ENCODE results near the gene OTUD7B.
"Not testable (repeated sequence)": the region's sequence is repeated elsewhere in the genome, so short reads cannot be mapped to it uniquely, and the experiment has no call there.

OTUD7B gene

GRCh38 chr1:150002217-150002616, 8.3 kb downstream of the OTUD7B start:
- DNase-seq (ENCODE audit: low read depth) = no peak

- DNase-seq (ENCODE audit: low read depth) = no peak
Observed at GRCh38 chr1:150001415-150001814, 9.1 kb downstream of the OTUD7B start.

- no peak for DNase-seq (ENCODE audit: low read depth)
Observed at GRCh38 chr1:149997585-149998262, 12.8 kb downstream of the OTUD7B start.

GRCh38 chr1:149995927-149996326, 14.6 kb downstream of the OTUD7B start:
- no peak for DNase-seq (ENCODE audit: low read depth)

- DNase-seq (ENCODE audit: low read depth) = no peak
Observed at GRCh38 chr1:149993764-149994163, 16.8 kb downstream of the OTUD7B start.

- DNase-seq (ENCODE audit: low read depth) = no peak
Observed at GRCh38 chr1:149993181-149993580, 17.3 kb downstream of the OTUD7B start.

GRCh38 chr1:149987297-149987595, 23.3 kb downstream of the OTUD7B start:
- DNase-seq (ENCODE audit: low read depth) = no peak

- no peak for DNase-seq (ENCODE audit: low read depth)
Observed at GRCh38 chr1:149986486-149987296, 23.8 kb downstream of the OTUD7B start.

- no peak for DNase-seq (ENCODE audit: low read depth)
Observed at GRCh38 chr1:149979972-149980540, 30.5 kb downstream of the OTUD7B start.

- DNase-seq (ENCODE audit: low read depth) = no peak
Observed at GRCh38 chr1:149979245-149979971, 31.1 kb downstream of the OTUD7B start.

GRCh38 chr1:149978547-149979023, 31.9 kb downstream of the OTUD7B start:
- no peak for DNase-seq (ENCODE audit: low read depth)

- no peak for DNase-seq (ENCODE audit: low read depth)
Observed at GRCh38 chr1:149977345-149977744, 33.2 kb downstream of the OTUD7B start.

- DNase-seq (ENCODE audit: low read depth) = no peak
Observed at GRCh38 chr1:149972547-149972946, 38.0 kb downstream of the OTUD7B start.

- no peak for DNase-seq (ENCODE audit: low read depth)
Observed at GRCh38 chr1:149967646-149968045, 42.9 kb downstream of the OTUD7B start.

- no peak for DNase-seq (ENCODE audit: low read depth)
Observed at GRCh38 chr1:149967041-149967440, 43.5 kb downstream of the OTUD7B start.

- DNase-seq (ENCODE audit: low read depth) = no peak
Observed at GRCh38 chr1:149966405-149966804, 44.1 kb downstream of the OTUD7B start.

GRCh38 chr1:149965440-149965839, 45.1 kb downstream of the OTUD7B start:
- no peak for DNase-seq (ENCODE audit: low read depth)

GRCh38 chr1:149963358-149963757, 47.2 kb downstream of the OTUD7B start:
- no peak for DNase-seq (ENCODE audit: low read depth)

- no peak for DNase-seq (ENCODE audit: low read depth)
Observed at GRCh38 chr1:149962736-149963135, 47.8 kb downstream of the OTUD7B start.

- DNase-seq (ENCODE audit: low read depth) = no peak
Observed at GRCh38 chr1:149962039-149962647, 48.4 kb downstream of the OTUD7B start.

- DNase-seq (ENCODE audit: low read depth) = not testable (repeated sequence)
Observed at GRCh38 chr1:149957548-149957947, 53.0 kb downstream of the OTUD7B start.

GRCh38 chr1:149949911-149950310, 60.6 kb downstream of the OTUD7B start:
- DNase-seq (ENCODE audit: low read depth) = no peak
